ENCODE measurements around the gene USP16.
"Not testable (repeated sequence)": the region's sequence is repeated elsewhere in the genome, so short reads cannot be mapped to it uniquely, and the experiment has no call there.

USP16 gene

DNA sequence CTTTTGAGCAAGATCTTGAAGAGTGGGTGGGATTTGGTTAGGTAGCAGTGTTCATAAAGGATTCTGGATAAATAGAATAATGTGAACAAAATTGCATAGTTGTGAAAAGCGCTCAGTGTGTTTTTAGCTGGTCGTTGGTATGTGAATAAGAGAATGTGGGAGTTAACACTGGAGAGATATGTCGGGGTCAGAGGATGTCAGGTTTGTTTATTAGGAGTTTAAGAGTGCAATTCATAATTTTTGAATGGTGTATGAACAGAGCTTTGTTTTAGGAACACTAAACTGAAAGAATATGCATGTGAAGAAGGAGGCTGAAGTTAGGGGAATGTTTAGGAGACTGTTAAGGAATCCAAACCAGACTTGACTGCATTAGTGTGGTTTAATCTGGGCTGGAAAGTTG lies 9.4 kb downstream of the USP16 start:
- no peak for DNase-seq (ENCODE audit: low spot score)

GRCh38 chr21:29034678-29035077 lies 10.2 kb downstream of the USP16 start:
- DNase-seq (ENCODE audit: low spot score) = no peak

DNA sequence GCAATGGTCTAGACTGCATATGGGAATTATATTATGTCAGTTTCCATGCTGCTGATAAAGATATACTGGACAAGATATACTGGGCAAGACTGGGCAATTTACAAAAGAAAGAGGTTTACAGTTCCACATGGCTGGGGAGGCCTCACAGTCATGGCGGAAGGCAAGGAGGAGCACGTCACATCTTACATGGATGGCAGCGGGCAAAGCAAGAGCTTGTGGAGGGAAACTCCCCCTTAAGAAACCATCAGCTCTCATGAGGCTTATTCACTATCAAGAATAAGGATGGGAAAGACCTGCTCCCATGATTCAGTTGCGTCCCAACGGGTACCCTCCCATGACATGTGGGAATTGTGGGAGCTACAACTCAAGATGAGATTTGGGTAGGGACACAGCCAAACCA lies 27.8 kb downstream of the USP16 start:
- no peak for DNase-seq (ENCODE audit: low spot score)

DNA sequence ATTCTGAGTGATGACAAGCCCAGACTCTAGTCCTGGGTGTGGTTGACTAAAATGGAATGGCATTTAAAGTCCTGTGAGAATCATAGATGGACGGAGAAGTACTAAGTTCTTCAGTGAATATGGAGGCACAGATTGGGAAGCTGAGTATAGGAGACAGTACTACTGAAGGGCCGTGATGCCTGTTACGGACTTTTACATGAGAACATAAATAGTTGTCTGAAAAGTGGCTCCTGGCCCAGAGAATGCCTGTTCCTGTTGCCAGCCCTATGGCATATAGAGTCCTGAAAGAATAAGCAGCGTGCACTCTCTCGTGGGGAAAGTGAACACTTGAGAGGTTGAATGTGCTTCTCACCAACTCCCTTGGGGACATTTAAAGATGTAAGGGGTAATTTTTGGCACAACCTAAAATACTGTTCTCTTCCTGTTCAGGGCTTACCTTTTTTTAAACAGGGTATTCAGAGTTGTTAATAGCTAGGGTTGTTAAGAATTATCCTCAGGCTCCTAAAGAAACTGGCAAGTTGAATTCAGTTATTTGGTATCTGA lies 28.6 kb downstream of the USP16 start:
- DNase-seq (ENCODE audit: low spot score) = no peak

DNA sequence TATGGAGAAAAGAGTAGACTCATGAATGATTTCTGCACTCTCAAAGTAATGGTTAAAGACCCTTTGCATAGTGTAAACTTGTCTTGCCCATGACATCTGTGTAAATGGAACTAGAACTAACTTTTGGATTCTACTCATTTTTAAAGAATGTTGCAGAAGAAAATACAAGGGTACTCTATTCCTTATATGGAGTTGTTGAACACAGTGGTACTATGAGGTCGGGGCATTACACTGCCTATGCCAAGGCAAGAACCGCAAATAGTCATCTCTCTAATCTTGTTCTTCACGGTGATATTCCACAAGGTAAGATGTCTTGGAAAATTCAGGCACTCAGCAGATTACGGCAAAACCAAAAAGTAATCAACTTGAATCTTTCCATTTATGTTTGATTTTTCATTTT lies 29.2 kb downstream of the USP16 start:
- DNase-seq (ENCODE audit: low spot score) = no peak

DNA sequence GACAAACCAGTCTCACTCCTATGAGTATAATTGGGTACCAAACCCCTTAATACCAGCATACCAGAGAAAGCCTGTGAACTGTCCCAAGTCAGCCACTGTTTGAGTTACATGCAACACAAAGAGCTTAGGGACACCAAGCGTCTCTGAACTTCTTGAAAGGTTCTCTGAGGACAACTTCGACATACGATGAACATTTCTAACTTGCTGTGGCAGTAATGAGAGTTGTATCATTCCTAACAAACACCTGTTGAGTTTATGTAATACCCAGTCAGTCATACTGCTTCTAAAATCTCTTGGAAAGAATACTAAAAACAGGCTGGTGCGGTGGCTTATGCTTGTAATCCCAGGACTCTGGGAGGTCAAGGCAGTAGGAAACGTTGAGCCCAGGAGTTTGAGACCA lies 30.6 kb downstream of the USP16 start:
- no peak for DNase-seq (ENCODE audit: low spot score)

- DNase-seq (ENCODE audit: low spot score) = no peak
Observed at GRCh38 chr21:29056005-29056404, 31.5 kb downstream of the USP16 start.

- DNase-seq (ENCODE audit: low spot score) = no peak
Observed at GRCh38 chr21:29056538-29057050, 32.1 kb downstream of the USP16 start.

- DNase-seq (ENCODE audit: low spot score) = no peak
Observed at GRCh38 chr21:29064850-29065481, 40.5 kb downstream of the USP16 start.

- peak; percentile 25 for DNase-seq (ENCODE audit: low spot score)
Observed at GRCh38 chr21:29072873-29073221, 48.4 kb downstream of the USP16 start.

GRCh38 chr21:29073222-29074006 lies 48.9 kb downstream of the USP16 start, which contains the start of gene CCT8:
Gene CCT8, minus strand, starts transcription at chr21:29073648. Its CDS starts 58 bp downstream, at chr21:29073590.
- DNase-seq (ENCODE audit: low spot score) = peak; percentile 98

DNA sequence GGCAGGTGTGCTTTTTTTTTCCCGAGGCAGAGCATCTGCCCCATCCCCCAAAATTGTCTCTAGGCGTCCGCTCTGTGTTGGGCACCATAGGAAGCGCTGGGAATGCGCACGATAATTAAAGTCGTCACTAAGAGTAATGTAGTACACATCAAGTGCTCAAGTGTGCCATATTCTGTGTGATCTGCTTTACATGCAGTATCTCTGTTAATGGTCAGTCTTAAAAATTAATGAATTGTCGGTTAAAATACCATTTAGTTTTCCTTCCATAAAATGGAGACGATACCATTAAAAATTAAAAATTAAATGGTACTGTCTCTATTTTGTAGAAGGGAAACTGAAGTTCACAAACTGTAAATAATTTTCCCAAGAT lies 49.5 kb downstream of the USP16 start:
- no peak for DNase-seq (ENCODE audit: low spot score)

- DNase-seq (ENCODE audit: low spot score) = no peak
Observed at GRCh38 chr21:29074783-29075182, 50.3 kb downstream of the USP16 start.

GRCh38 chr21:29075706-29076466 lies 51.4 kb downstream of the USP16 start:
- DNase-seq (ENCODE audit: low spot score) = no peak

DNA sequence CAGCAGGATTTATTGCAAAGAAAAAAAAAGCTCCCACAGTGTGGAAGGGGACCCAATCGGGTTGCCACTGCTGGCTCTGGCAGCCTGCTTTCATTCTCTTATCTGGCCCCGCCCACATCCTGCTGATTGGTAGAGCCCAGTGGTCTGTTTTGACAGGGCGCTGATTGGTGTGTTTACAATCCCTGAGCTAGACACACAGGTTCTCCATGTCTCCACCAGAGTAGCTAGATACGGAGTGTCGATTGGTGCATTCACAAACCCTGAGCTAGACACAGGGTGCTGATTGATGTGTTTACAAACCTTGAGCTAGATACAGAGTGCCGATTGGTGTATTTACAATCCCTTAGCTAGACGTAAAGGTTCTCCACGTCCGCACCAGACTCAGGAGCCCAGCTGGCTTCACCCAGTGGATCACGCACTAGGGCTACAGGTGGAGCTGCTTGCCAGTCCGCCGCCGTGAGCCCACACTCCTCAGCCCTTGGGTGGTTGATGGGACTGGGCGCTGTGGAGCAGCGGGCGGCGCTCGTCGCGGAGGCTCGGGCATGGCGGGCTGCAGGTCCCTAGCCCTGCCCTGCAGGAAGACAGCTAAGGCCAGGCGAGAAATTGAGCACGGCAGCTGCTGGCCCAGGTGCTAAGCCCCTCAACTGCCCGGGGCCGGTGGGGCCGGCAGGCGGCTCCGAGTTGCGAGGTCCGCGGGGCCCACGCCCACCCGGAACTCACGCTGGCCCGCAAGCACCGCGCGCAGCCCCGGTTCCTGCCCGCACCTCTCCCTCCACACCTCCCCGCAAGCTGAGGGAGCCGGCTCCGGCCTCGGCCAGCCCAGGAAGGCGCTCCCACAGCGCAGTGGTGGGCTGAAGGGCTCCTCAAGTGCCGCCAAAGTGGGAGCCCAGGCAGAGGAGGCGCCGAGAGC lies 52.5 kb downstream of the USP16 start:
- not testable (repeated sequence) for DNase-seq (ENCODE audit: low spot score)

- no peak for DNase-seq (ENCODE audit: low spot score)
Observed at GRCh38 chr21:29077651-29078090, 53.2 kb downstream of the USP16 start.

GRCh38 chr21:29078869-29079767 lies 54.6 kb downstream of the USP16 start:
- DNase-seq (ENCODE audit: low spot score) = no peak

DNA sequence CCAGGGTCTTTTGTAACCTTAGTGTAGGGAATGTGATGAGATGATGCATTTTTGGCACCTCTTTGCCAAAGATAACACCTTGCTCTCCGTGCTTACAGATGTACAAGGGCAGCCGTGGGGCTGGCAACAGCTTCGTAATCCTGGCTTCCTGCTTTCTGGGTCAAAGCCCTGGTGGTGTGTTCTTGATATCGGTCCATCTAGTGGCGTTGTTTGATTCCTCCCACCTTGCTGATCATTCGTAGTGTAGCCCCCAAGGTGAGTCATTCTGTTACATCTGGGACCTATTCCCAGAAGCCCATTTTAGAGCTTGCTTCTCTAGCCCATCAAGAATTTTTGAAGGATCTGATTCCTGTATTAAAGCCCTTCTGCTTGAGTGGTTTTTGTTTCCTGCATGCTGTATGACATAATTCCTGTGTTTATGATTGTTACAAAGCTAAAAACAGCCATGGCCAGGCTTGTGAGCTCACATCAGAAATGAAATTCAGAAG lies 56.0 kb downstream of the USP16 start:
- DNase-seq (ENCODE audit: low spot score) = no peak

DNA sequence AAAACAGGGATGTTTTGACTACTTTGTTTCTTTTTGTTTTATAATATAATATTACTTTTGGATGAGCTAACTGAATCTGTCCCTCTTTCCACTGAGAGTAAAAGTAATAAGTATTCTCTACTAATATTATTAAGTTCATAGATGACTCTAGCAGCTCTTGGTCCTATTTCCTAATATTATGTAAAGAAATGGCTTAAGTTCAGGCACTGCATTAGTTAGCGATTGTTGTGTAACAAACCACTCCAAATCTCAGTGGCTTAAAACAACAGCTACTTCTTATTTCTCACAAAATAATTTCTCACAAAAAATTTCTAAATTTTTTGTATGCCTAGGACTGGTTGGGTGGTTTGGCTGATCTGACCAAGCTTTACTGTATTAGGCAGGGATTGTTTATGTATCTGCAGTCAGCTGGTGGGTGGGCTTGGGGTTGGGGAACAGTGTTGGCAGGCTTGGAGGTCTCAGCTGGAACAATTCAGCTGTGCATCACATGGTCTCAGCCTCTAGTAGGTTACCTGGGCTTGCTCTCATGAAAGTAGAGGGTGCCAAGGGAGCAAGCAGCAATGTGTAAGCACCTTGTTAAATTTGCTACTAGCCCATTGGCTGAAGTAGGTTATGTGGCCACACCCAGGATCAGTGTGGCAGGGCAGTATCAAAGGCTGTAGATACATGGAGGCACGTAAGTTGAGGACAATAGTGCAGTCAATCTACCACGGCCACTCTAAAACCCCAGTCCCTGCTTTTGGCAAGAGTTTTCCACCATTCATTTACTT lies 57.8 kb downstream of the USP16 start:
- DNase-seq (ENCODE audit: low spot score) = no peak
